HepG2 (cell line): ENCODE measurements around the gene UBAC2. TPM values are rescaled to one million over a fixed set of nuclear protein-coding genes. Genes with fewer than 3 reads are reported as not detected.

Experiments
- ATAC-seq: fragments of 200-7000 bp; cut with Tn5 transposase; 3 replicates; pipeline ENCODE4 v1.9.1; 2020; ENCODE audit warnings: mild to moderate bottlenecking, moderate library complexity
- BruUV-seq: library from RNA; stranded (reverse); fragments of 400-500 nt; replicated peaks from 2 replicates; lab custom pipeline; 2021; lab: Mats Ljungman, UMichigan
- CTCF ChIA-PET: fragments of 300-600 bp; formaldehyde crosslinking; extraction: SDS; loops from one replicate; lab custom pipeline; 2021; ENCODE audit warnings: low total read pairs, inconsistent platforms, low intra/inter-chr PET ratio; lab: Yijun Ruan, JAX
- POLR2A ChIA-PET: fragments of 350-600 bp; sonication (Branson Sonifier 250); formaldehyde crosslinking; loops from one replicate; lab custom pipeline; 2020; ENCODE audit warnings: antibody characterized with exemption, inconsistent platforms; lab: Yijun Ruan, JAX
- DNase-seq: peaks from one replicate; pipeline ENCODE4 v3.0.0-alpha.2; 2015; ENCODE audit warnings: low spot score
- FAIRE-seq: peaks from 3 replicates; lab custom pipeline; 2011; peaks lifted over from hg19 to GRCh38; lab: Jason Lieb, UNC
- H2AFZ ChIP-seq: one replicate; pipeline ENCODE4 v1.6.1; 2011; ENCODE audit warnings: low read length, inconsistent platforms
- H3K27ac ChIP-seq: fragments of 300-600 bp; 3 replicates; pipeline ENCODE4 v1.8.0; 2011; ENCODE audit warnings: mixed run types, mild to moderate bottlenecking, mixed read lengths, low read length, inconsistent platforms; ENCODE audit not compliant: insufficient read depth; ENCODE audit errors: extremely low read length
- H3K27me3 ChIP-seq, 2 experiments: fragments of 200-600 bp in 1 of 2; 2 replicates in 1 of 2; 3 replicates in 1 of 2; pipeline versions ENCODE4 v1.6.0 to v1.8.0; 2011; ENCODE audit warnings: low read length in 2 of 2, mild to moderate bottlenecking in 2 of 2, moderate library complexity in 2 of 2, inconsistent platforms in 1 of 2; ENCODE audit not compliant: insufficient read depth in 2 of 2, control insufficient read depth in 1 of 2
- H3K36me3 ChIP-seq, 2 experiments: fragments of 200-600 bp in 1 of 2; replicated peaks in 1 of 2; 2 replicates in 1 of 2; 3 replicates in 1 of 2; pipeline versions ENCODE4 v1.5.1 to v1.8.0; 2011; ENCODE audit warnings: low read length in 2 of 2, inconsistent platforms in 1 of 2; ENCODE audit not compliant: insufficient read depth in 2 of 2, control insufficient read depth in 1 of 2
- H3K4me1 ChIP-seq: 2 replicates; pipeline ENCODE4 v1.5.1; 2012; ENCODE audit warnings: low read length, inconsistent platforms; ENCODE audit not compliant: insufficient read depth
- H3K4me2 ChIP-seq: 2 replicates; pipeline ENCODE4 v1.6.0; 2011; ENCODE audit warnings: low read depth, low read length, inconsistent platforms
- H3K4me3 ChIP-seq, 3 experiments: fragments of 200-600 bp in 1 of 3; sonication (generic), shearing (Covaris generic) in 1 of 3; replicated peaks in 1 of 3; 2 replicates each; pipeline ENCODE4 v1.5.1; 2011 to 2016; ENCODE audit warnings: low read length in 3 of 3, inconsistent platforms in 2 of 3, low read depth in 2 of 3, mild to moderate bottlenecking in 2 of 3, control low read depth in 1 of 3, mixed read lengths in 1 of 3; ENCODE audit not compliant: insufficient read depth in 1 of 3
- H3K79me2 ChIP-seq: one replicate; pipeline ENCODE4 v1.6.1; 2011; ENCODE audit warnings: low read length, inconsistent platforms; ENCODE audit not compliant: insufficient read depth
- H3K9ac ChIP-seq: 2 replicates; pipeline ENCODE4 v1.6.0; 2011; ENCODE audit warnings: mild to moderate bottlenecking, low read depth, low read length, inconsistent platforms; ENCODE audit not compliant: insufficient read depth
- H3K9me3 ChIP-seq: 2 replicates; pipeline ENCODE4 v1.5.1; 2012; ENCODE audit warnings: mild to moderate bottlenecking, low read length
- H4K20me1 ChIP-seq: 2 replicates; pipeline ENCODE4 v1.6.0; 2011; ENCODE audit warnings: inconsistent platforms, mild to moderate bottlenecking, low read length, moderate library complexity; ENCODE audit not compliant: insufficient read depth
- ARNTL ChIP-seq: sonication (generic); formaldehyde crosslinking; IDR thresholded peaks from 2 replicates; pipeline ENCODE4 v1.4.0; 2020; ENCODE audit warnings: mild to moderate bottlenecking, missing genetic modification reagents
- EEA1 ChIP-seq: sonication (generic); formaldehyde crosslinking; IDR thresholded peaks from 2 replicates; pipeline ENCODE4 v1.5.1; 2020; ENCODE audit warnings: mild to moderate bottlenecking, missing genetic modification reagents, borderline replicate concordance
- ELF1 ChIP-seq: sonication (generic); formaldehyde crosslinking; IDR thresholded peaks from 2 replicates; pipeline ENCODE4 v1.4.0; 2020; ENCODE audit warnings: missing genetic modification reagents
- RARA ChIP-seq: IDR thresholded peaks from 2 replicates; pipeline ENCODE4 v1.6.1; 2016; ENCODE audit warnings: missing genetic modification reagents, missing compliant biosample characterization
- SMAD1 ChIP-seq: sonication (generic); formaldehyde crosslinking; IDR thresholded peaks from 2 replicates; pipeline ENCODE4 v1.4.0; 2020; ENCODE audit warnings: missing genetic modification reagents, low read depth, mild to moderate bottlenecking, borderline replicate concordance
- THYN1 ChIP-seq: sonication (generic); formaldehyde crosslinking; IDR thresholded peaks from 2 replicates; pipeline ENCODE4 v1.8.1; 2023; ENCODE audit warnings: low read depth, mild to moderate bottlenecking, moderate library complexity, missing genetic modification reagents, borderline replicate concordance
- ZBTB3 ChIP-seq: sonication (generic); formaldehyde crosslinking; IDR thresholded peaks from 2 replicates; pipeline ENCODE4 v1.4.0; 2020; ENCODE audit warnings: low read depth, mild to moderate bottlenecking, moderate library complexity, missing genetic modification reagents, borderline replicate concordance
- ZFYVE20 ChIP-seq: sonication (generic); formaldehyde crosslinking; IDR thresholded peaks from 2 replicates; pipeline ENCODE4 v1.8.0; 2023; ENCODE audit warnings: low read depth, mild to moderate bottlenecking, moderate library complexity, missing genetic modification reagents, borderline replicate concordance
- ZIK1 ChIP-seq: sonication (generic); formaldehyde crosslinking; IDR thresholded peaks from 2 replicates; pipeline ENCODE4 v1.5.0; 2020; ENCODE audit warnings: mild to moderate bottlenecking, low read depth, missing genetic modification reagents, borderline replicate concordance
- ZNF10 ChIP-seq: sonication (generic); formaldehyde crosslinking; IDR thresholded peaks from 2 replicates; pipeline ENCODE4 v1.4.0; 2020; ENCODE audit warnings: mild to moderate bottlenecking, low read depth, missing genetic modification reagents, borderline replicate concordance
- ZNF224 ChIP-seq: sonication (generic); formaldehyde crosslinking; IDR thresholded peaks from 2 replicates; pipeline ENCODE4 v1.5.0; 2020; ENCODE audit warnings: mild to moderate bottlenecking, missing genetic modification reagents
- ZNF333 ChIP-seq: sonication (generic); formaldehyde crosslinking; IDR thresholded peaks from 2 replicates; pipeline ENCODE4 v1.4.0; 2020; ENCODE audit warnings: mild to moderate bottlenecking, missing genetic modification reagents, borderline replicate concordance
- ZNF510 ChIP-seq: sonication (generic); formaldehyde crosslinking; IDR thresholded peaks from 2 replicates; pipeline ENCODE4 v1.4.0; 2020; ENCODE audit warnings: low read depth, mild to moderate bottlenecking, missing genetic modification reagents
- ZNF652 ChIP-seq: IDR thresholded peaks from 2 replicates; pipeline ENCODE4 v1.6.1; 2016; ENCODE audit warnings: low read depth, borderline replicate concordance
- WGBS: methylation state at CpG from one replicate; pipeline ENCODE4 v1.1.6; 2017; ENCODE audit warnings: low lambda C conversion rate; 5-methylcytosine and 5-hydroxymethylcytosine counted together
- in situ Hi-C: cut with HindIII; loops from 2 replicates; pipeline ENCODE4 v1.10.0; 2017; ENCODE audit warnings: low pct_unique_long_range_greater_than_20kb; ENCODE audit not compliant: extremely low pct_ligation_motif_present
- intact Hi-C: fragments of 100-400 bp; cut with micrococcal nuclease; formaldehyde crosslinking; loops from one replicate; pipeline ENCODE4 v1.10.0; 2022; ENCODE audit not compliant: unreplicated experiment
- polyA plus RNA-seq, 8 experiments: library from polyadenylated mRNA; depleted of rRNA in 3 of 8; stranded (reverse) in 7 of 8; unstranded in 1 of 8; fragments of >200 nt; fragmentation: Illumina TruSeq in 4 of 8; extraction: Trizol in 4 of 8; gene quantifications; 2 replicates each; pipeline versions ENCODE4 v1.2.1 to v1.2.3, GENCODE V29; 2011 to 2016; ENCODE audit warnings: low read depth in 4 of 8, missing spikeins in 1 of 8, mixed read lengths in 1 of 8; ENCODE audit not compliant: insufficient read depth in 1 of 8
- total RNA-seq, 5 experiments: library from RNA; depleted of rRNA; stranded (reverse); fragments of >200 nt; fragmentation: Illumina TruSeq; extraction: Trizol; gene quantifications; 2 replicates each; pipeline ENCODE4 v1.2.3, GENCODE V29; 2016; ENCODE audit warnings: low read depth in 1 of 5
- TF ChIP-seq, protein P1 (sequence below): sonication (generic); formaldehyde crosslinking; IDR thresholded peaks from 2 replicates; pipeline ENCODE4 v1.8.1; 2023; ENCODE audit warnings: missing genetic modification reagents, mild to moderate bottlenecking, borderline replicate concordance
- TF ChIP-seq, protein P2 (sequence below): sonication (generic); formaldehyde crosslinking; IDR thresholded peaks from 2 replicates; pipeline ENCODE4 v1.4.0; 2020; ENCODE audit warnings: missing genetic modification reagents, mild to moderate bottlenecking, borderline replicate concordance
- TF ChIP-seq, protein P3 (sequence below): sonication (generic); formaldehyde crosslinking; IDR thresholded peaks from 2 replicates; pipeline ENCODE4 v1.4.0; 2020; ENCODE audit warnings: missing genetic modification reagents, borderline replicate concordance
- TF ChIP-seq, protein P4 (sequence below): sonication (generic); formaldehyde crosslinking; IDR thresholded peaks from 2 replicates; pipeline ENCODE4 v1.5.0; 2020; ENCODE audit warnings: missing genetic modification reagents

Gene UBAC2
- total and polyA plus RNA-seq, 2 of the 13 experiments (the other 11 are each of a cell fraction or from before 2014, with no cell fraction given) = 61.3 to 80.8 TPM

DNA sequence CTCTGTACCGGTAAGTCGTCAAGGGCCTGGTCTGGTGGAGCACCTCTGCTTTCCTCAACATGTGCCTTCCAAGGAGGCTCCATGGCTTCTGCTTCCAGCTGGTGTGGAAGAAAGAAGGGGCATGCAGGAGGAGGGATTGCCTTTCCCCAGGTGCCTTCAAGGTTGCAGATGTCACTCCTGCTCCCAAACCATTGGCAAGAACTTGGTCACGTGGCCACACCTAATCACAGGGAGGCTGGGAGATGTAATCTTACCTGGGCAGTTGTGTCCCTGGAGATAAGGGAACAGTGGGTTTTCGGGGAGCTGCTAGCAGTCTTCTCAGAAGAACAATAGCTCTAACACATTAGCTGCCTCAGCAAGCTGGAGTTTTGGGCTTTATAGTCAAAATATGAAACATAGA, 67.3 kb downstream of the UBAC2 start (continued):
- TF ChIP-seq SMAD1 (no peak), RARA (CRISPR knock-in tag) (no peak), ZNF510 (CRISPR knock-in tag) (no peak), ZIK1 (CRISPR knock-in tag) (no peak), ZNF652 (CRISPR knock-in tag) (no peak), ZFYVE20 (no peak)
- TF ChIP-seq, protein P1, sequence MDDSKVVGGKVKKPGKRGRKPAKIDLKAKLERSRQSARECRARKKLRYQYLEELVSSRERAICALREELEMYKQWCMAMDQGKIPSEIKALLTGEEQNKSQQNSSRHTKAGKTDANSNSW (CRISPR knock-in tag) = no peak
- TF ChIP-seq, all 625 proteins: peak for 0

DNA sequence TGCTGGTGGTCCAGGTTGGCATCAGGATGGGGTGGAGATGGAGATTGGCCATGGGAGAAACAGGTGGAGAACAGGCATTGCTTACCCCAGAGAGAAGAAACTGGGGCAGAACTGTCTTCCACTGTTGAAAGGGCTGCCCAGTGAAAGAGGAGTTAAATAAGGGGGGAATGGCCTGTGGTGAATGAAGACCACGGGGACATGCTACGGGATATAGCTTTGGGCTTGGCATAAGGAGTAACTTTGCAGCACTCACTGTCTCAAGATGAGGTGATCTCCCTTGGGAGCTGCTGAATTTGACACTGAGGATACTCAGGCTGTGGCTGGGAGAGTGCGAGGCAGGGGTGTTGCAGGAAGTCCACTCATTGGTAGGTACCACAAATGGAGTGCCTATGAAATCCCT, 68.2 kb downstream of the UBAC2 start:
- no peak overlapping the region for H3K27ac ChIP-seq
- H3K27me3 ChIP-seq = no peaks in the 10 kb centered on the region
- no peak for FAIRE-seq
- H3K9me3 ChIP-seq = peaks cover 4% of the 10 kb centered on the region; the same call in 1 of the 2 replicates
- no peak for ATAC-seq
- H3K9ac ChIP-seq = no peak overlapping the region
- no peaks in the 10 kb centered on the region for H3K79me2 ChIP-seq
- intact Hi-C loops (loop anchor here (1.0 kb wide), 1 partner anchor 168 kb away; no protein-coding TSS in a partner anchor), in situ Hi-C loops (loop anchor here (10.0 kb wide), 1 partner anchor 166 kb away; no protein-coding TSS in a partner anchor)
- BruUV-seq = no TSS peak
- no peaks in the 10 kb centered on the region for H3K4me1 ChIP-seq
- no peak overlapping the region for H3K4me2 ChIP-seq
- peaks cover 1 to 16% of the 10 kb centered on the region in 2 experiments; a peak in 3 of 5 replicates for H3K36me3 ChIP-seq
- WGBS = 100% methylated on average over 3 of the region's 3 CpGs
- 0 out of 2 replicates have a peak, but pooled peaks cover 8% of the 10 kb centered on the region for H4K20me1 ChIP-seq
- no peak overlapping the region for H2AFZ ChIP-seq
- ChIA-PET CTCF (interaction anchor here (1.7 kb wide), 1 partner anchor 168 kb away, joined by 7 read pairs; no protein-coding TSS in a partner anchor), POLR2A (no interaction called here)
- no peak for DNase-seq
- no peak overlapping the region for H3K4me3 ChIP-seq
- TF ChIP-seq, protein P2, sequence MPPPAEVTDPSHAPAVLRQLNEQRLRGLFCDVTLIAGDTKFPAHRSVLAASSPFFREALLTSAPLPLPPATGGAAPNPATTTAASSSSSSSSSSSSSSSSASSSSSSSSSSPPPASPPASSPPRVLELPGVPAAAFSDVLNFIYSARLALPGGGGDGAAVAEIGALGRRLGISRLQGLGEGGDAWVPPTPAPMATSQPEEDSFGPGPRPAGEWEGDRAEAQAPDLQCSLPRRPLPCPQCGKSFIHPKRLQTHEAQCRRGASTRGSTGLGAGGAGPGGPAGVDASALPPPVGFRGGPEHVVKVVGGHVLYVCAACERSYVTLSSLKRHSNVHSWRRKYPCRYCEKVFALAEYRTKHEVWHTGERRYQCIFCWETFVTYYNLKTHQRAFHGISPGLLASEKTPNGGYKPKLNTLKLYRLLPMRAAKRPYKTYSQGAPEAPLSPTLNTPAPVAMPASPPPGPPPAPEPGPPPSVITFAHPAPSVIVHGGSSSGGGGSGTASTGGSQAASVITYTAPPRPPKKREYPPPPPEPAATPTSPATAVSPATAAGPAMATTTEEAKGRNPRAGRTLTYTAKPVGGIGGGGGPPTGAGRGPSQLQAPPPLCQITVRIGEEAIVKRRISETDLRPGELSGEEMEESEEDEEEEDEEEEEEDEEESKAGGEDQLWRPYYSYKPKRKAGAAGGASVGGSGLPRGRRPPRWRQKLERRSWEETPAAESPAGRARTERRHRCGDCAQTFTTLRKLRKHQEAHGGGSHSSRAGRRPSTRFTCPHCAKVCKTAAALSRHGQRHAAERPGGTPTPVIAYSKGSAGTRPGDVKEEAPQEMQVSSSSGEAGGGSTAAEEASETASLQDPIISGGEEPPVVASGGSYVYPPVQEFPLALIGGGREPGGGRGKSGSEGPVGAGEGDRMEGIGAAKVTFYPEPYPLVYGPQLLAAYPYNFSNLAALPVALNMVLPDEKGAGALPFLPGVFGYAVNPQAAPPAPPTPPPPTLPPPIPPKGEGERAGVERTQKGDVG = no peak
- TF ChIP-seq, protein P3, sequence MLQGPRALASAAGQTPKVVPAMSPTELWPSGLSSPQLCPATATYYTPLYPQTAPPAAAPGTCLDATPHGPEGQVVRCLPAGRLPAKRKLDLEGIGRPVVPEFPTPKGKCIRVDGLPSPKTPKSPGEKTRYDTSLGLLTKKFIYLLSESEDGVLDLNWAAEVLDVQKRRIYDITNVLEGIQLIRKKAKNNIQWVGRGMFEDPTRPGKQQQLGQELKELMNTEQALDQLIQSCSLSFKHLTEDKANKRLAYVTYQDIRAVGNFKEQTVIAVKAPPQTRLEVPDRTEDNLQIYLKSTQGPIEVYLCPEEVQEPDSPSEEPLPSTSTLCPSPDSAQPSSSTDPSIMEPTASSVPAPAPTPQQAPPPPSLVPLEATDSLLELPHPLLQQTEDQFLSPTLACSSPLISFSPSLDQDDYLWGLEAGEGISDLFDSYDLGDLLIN = no peak
- no peak for TF ChIP-seq ELF1 (CRISPR knock-in tag)
- no peak for TF ChIP-seq ZBTB3 (CRISPR knock-in tag)
- TF ChIP-seq ZNF224 (CRISPR knock-in tag) = no peak
- no peak for TF ChIP-seq THYN1
- TF ChIP-seq ZNF10 (CRISPR knock-in tag) = no peak
- TF ChIP-seq, protein P4, sequence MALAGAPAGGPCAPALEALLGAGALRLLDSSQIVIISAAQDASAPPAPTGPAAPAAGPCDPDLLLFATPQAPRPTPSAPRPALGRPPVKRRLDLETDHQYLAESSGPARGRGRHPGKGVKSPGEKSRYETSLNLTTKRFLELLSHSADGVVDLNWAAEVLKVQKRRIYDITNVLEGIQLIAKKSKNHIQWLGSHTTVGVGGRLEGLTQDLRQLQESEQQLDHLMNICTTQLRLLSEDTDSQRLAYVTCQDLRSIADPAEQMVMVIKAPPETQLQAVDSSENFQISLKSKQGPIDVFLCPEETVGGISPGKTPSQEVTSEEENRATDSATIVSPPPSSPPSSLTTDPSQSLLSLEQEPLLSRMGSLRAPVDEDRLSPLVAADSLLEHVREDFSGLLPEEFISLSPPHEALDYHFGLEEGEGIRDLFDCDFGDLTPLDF (CRISPR knock-in tag) = no peak
- TF ChIP-seq EEA1 = no peak
- no peak for TF ChIP-seq ZNF333 (CRISPR knock-in tag)
- no peak for TF ChIP-seq ARNTL (CRISPR knock-in tag)
